ENCODE results near the gene L3MBTL4. TPM values are rescaled to one million over a fixed set of nuclear protein-coding genes. Genes with fewer than 3 reads are reported as not detected.
"Not testable (repeated sequence)": the region's sequence is repeated elsewhere in the genome, so short reads cannot be mapped to it uniquely, and the experiment has no call there.

The L3MBTL4 gene
- total RNA-seq, 1 donor from 2014 or later: 34.2 TPM

DNA sequence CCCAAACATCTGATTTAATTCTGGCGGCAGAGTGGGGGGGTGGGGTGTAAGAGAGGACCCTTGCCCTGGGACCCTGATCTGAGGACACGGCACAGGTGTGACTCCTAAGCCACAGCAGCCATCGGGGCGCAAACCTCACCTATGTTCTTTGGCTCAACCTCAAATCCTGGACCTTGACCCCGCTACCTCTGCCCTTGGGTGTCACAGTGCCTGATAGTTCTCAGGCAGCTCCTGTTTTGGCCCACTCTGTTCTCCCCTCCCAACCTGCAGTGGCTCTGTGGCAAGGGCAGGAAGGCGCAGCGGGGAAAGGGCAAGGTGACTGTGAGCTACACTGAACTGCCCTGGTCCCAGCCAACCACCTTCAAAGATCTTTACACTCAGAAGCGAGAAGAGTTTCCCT, 152.8 kb downstream of the L3MBTL4 start:
- no peak for FAIRE-seq
- DNase-seq (ENCODE audit: low spot score in 2 of 2): no peak

DNA sequence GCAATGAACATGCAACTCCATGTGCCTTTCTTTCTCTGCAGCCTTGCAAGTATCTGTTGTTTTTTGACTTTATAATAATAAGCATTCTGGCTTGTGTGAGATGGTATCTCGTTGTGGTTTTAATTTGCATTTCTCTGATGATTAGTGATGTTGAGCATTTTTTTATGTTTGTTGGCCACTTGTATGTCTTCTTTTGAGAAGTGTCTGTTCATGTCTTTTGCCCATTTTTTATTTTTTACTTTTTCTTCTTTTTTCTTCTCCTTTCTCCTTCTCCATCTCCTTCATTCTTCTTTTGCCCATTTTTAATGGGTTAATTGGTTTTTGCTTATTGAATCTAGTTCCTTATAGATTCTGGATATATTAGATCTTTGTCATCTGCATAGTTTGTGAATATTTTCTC, 155.4 kb downstream of the L3MBTL4 start:
- not testable (repeated sequence) for DNase-seq (ENCODE audit: low spot score in 2 of 2); FAIRE-seq

DNA sequence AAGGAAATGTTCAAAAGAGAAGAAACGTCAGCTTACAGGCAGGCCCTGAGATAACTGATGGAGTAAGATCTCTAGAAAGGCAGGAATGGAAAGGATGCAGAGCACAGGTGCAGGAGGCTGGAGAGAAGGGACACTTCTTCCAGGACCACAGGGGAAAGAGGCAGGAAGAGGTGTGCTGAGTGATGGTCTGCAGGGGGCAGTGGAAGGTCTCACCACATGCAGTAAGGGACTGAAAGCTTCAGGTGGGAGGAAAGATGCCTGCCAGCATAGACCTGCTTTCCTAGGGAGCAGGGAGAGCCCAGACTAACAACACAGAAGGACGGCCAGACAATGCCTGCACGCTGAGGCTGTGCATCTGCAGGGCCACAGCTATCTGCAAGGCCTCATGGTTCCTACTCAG, 156.8 kb downstream of the L3MBTL4 start:
- no peak for DNase-seq (ENCODE audit: low spot score in 2 of 2)
- no peak for FAIRE-seq

DNA sequence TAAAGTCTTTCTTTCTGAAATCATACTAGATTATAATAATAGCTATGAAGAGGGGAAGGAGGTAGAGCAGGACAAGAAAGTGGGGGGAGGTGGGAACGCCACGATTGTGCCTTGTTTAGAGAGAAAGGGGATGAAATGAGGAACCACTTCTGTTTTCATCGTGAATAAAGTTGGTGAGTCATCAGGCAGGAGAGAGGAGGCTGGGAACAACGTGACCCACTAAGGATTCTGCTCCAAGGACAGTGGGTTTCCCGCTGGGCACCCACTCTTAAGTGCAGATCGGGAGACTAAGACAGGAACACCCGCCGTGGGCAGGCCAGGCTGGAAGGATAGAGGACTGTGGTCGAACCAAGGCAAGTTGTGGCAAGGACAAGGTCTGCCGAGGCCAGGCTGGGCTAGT, 158.2 kb downstream of the L3MBTL4 start:
- DNase-seq (ENCODE audit: low spot score in 2 of 2): no peak
- no peak for FAIRE-seq

DNA sequence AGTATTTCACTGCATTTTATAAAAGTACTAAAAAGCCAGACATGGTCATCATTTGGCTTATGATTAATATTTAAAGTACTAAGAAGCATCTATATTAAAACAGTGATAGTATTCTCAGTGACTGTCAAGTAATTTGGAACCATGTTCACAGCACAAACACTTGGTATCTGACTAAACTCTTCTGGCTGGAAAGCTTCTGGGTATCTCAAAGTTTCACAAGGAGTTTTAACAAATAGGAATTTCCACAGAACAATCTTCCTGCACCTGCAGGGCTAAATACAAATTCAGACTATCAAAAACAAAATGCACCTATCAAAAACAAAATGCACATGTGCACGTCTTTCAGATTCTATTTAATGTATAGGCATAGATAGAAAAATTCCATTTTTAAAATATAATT, 158.8 kb downstream of the L3MBTL4 start:
- DNase-seq (ENCODE audit: low spot score in 2 of 2) (no peak), FAIRE-seq (no peak)

DNA sequence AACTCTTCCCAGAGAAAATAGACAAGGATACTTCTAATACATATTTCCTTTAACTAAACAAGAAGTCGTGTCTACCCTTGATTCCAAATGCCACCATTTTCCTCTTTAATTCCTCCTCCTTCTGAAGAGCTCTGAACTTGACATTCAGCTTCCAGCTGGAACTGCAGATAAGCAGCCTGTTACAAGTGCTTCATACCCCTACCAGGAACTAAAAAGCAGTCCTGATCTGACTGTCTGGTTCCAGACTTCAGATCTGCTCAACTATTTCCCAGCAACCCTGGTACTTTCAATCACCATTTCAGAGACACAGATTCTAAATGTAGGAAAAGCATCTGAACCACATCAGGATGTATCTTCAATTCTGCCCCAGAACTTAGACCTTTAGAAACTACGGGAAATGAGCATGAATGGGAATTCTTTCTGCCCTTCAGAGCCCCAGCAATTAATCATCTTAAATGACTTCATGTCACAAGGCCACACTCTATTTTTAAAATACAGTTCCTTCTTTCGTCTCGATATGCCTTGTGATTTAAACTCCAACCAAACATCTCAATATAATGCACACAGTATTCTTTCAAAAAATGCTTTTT, 159.5 kb downstream of the L3MBTL4 start:
- FAIRE-seq: no peak
- no peak for DNase-seq (ENCODE audit: low spot score in 2 of 2)

DNA sequence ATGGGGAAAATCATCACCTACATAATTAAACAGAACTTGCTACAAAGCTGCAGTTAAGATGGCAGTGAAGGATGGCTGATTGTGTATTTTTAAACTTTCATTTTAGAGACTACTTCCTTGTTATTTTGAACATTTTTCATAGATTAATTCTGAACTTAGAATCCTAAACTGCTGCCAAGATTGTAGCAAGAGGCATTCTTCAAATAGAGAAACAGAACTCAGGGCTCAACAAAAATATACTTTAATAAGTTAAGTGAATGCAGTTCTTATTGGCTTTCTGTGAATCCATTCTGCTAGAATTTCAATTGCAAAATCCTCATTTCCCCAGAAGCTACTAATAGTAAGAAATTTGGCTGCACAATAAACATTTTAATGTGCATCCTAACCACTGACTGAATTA, 160.3 kb downstream of the L3MBTL4 start:
- DNase-seq (ENCODE audit: low spot score in 2 of 2): no peak
- no peak for FAIRE-seq

DNA sequence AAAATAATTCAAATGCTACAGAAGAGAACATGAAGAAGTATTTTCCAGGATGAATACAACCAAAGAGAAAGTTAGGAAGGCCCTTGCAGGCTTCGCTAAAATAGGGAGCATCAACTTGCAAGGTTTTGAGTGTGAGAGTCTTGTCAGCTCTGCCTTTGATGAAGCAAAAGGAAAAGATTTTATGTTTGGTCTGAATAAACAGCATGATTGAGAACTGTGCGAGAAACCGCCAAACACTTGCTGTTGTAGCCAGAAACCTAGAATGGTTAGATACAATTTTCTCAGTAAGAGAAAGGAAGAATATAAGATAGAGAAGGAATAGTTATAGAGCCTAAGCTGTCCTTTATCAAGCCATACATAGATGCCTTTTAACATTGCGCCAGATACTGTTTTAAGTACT, 163.6 kb downstream of the L3MBTL4 start:
- FAIRE-seq: no peak
- DNase-seq (ENCODE audit: low spot score in 2 of 2): no peak

DNA sequence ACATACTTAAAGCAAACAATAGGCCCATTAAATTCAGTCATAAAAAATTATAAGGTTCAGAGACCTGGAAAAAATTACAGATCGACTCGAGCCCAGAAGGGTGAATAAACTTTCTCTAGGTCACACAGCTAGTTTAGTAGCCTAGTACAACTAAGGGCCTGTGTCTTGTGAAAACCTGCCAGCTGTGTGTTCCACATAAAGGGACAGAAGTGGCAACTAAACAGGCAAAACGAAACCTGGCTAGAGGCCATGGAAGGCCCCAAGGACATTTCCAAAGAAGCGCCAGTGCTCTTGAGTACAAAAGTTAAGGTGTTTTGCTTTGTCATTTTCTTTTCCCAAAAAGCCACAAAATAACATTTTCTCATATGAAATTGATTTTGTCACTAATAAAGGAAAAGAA, 164.9 kb downstream of the L3MBTL4 start:
- no peak for FAIRE-seq
- DNase-seq (ENCODE audit: low spot score in 2 of 2): no peak

DNA sequence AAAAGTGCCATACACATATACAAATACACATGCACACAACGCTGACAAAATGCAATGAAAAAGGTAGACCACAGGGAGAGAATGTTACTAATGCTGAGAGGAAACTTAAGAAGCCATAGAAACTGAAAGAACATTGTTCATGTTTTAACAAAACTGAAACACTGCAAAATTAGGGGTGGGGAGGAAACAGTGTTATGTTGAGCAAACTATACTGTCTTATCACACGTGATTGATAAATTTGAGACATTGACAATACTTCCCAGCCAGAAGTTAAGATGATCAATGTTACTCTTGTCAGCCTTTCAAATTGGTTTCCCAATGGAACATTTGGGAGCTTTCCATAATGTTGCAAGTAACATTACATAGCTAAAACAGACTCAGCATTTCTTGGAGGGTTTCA, 165.5 kb downstream of the L3MBTL4 start:
- FAIRE-seq (no peak), DNase-seq (ENCODE audit: low spot score in 2 of 2) (no peak)

DNA sequence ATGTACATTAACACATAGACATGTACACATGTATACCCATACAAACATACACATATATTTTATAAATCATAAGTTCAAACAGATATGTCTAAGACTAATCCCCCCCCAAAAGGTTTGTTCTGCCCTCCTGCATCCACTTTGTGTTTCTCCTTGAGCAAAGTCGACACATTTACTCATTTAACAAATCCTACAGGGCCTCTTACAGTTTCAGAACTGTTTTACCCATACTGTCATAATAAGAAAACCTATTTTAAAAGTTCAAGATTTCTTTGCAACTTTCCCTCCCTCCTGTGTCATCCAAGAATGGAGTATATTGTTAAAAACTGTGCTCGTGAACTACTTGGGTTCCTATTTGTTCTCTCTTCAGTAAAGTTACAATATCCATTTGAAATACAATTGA, 166.7 kb downstream of the L3MBTL4 start:
- FAIRE-seq: no peak
- no peak for DNase-seq (ENCODE audit: low spot score in 2 of 2)

DNA sequence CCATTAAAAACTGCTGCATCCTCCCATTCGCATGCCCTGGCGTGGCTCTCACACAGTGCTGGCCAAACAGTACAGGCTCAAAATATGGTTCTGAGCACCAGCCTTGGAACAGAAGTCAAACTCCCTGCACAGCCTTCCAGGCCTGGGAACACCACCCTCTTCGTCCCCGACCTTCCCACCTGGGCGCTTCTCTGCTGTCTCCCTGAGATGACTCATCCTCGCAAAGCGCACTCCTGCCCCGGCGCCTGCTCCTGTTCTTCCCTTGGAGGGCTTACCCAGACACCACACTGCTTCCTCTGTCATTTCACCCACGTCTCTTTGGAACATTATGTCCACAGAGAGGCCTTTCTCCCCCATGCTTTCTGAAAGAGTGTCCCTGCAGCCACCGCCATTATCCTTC, 172.7 kb downstream of the L3MBTL4 start:
- FAIRE-seq: no peak

DNA sequence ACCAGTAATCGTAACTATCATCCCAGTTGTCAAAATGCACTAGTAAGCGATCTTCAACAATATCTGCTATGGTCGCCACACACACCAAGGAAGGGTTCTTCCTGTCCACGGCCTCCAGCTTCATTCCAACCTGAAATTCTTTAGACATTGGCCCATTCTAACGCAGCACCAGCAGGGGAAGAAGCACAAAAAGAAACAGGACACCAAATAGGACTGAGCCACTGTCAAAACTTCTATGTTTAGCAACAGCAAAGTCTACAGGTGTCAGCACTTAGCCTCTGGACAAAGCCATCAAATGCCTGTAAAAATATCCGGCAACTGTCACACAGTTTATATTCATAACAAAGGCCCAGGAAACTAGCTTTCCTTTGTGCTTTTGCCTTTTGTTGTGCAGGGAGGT, 175.0 kb downstream of the L3MBTL4 start:
- no peak for DNase-seq (ENCODE audit: low spot score in 2 of 2)

More for the DNA sequence above, 172.7 kb downstream of the L3MBTL4 start:
- DNase-seq (ENCODE audit: low spot score in 2 of 2): no peak

DNA sequence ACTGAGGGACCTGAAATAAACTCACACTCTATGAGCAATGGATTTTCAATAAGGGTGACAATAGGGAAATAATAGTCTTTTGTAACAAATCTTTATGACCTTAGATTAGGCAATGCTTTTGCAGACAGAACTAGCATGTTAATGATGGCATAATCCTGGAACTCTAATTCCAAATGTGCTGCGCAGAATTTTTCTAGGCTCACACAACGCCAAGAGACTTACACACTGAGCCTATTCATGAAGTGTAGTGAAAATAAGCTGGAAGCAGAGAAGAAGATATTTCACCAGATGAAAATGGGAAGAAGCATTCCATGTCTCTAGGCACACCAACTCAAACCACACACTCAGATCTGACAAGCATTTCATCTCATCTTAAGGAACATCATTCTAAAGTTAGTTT, 178.5 kb downstream of the L3MBTL4 start:
- FAIRE-seq: no peak
- DNase-seq (ENCODE audit: low spot score in 2 of 2): no peak

More for the DNA sequence above, 175.0 kb downstream of the L3MBTL4 start:
- no peak for FAIRE-seq

DNA sequence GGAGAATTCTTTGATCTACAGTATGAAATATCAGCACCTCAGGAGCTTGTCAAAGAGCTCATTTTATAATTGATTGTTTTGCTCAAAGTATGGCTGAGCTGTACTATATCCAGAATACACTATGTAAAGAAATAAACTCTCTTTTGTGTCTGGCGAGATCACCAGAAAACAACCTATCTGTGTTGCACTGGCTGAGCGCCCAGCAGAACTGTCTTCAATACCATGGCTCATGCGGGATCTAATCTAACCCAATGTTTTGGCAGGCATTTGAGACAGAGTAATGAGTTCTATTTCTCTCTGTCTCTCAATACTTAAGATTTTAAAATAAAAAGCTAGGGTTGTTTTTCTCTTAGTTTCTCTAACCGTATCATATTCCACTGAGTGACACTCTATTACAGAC, 192.4 kb downstream of the L3MBTL4 start:
- no peak for DNase-seq (ENCODE audit: low spot score in 2 of 2)
- FAIRE-seq: no peak

DNA sequence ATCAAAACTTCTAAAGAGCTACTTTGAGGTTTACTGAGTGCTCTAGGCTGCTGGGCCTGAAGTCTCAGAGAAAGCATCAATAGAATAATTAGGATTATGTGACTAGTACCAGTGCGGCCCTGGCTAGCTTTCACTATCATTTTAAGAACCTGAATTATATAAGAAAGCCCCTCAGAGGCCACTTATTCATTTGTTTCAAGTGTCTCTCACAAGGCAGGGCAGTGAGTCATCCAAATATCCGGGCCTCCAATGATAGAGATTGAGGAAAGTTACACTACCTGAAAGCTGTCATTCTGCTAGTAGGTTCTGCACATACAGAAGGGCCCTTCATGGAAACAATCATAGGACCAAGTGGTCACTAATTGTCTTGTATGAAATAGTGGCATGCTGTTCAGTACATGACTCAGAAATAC, 193.1 kb downstream of the L3MBTL4 start:
- DNase-seq (ENCODE audit: low spot score in 2 of 2) (no peak), FAIRE-seq (no peak)

DNA sequence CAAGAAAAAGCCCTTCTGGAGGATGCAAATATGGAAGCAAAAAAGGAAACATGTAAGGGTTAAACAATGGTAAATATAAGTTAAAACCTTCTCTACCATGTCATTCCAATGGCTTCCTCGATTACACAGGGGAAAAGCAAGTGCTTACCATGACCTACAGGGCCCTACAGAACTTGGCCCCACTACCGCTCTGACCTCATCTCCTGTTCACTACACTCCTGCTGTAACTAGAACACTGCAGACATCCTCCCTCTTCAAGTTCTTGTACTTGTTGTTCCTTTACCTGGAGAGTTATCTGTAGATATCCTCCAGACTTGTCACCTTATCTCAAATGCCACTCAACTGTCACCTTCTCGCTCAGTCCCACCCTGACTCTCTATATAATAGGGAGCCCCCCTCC, 194.6 kb downstream of the L3MBTL4 start:
- no peak for DNase-seq (ENCODE audit: low spot score in 2 of 2)
- FAIRE-seq: no peak

DNA sequence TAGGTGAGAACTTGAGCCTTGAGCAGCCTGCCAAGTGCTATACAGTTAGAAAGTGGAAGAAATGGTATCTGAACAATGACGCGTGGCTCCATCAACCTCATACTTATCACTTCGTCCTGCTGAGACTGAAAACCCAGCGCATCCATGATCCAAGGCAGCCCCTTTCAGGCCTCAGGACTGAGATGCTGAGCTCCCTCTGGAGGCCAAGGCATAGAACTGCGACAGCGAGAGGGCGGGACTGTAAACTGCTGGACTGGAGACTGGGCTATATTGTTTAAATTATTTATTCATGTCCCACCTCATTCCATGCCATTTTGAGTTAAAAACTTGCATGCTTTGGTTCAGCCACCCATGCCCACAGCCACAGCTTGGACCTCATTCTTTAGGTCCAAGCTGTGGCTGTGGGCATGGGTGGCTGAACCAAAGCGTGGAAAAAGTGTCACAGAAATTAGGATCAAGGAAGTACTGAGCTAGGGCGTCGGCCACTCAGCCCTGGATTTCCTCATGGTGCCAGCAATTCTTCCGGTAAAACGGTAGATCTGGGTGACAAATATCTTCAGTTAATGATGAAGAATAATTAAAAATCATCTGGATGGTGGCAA, 195.5 kb downstream of the L3MBTL4 start:
- DNase-seq (ENCODE audit: low spot score in 2 of 2) (peak in 1 of 2 donors; percentile 5), FAIRE-seq (no peak)

DNA sequence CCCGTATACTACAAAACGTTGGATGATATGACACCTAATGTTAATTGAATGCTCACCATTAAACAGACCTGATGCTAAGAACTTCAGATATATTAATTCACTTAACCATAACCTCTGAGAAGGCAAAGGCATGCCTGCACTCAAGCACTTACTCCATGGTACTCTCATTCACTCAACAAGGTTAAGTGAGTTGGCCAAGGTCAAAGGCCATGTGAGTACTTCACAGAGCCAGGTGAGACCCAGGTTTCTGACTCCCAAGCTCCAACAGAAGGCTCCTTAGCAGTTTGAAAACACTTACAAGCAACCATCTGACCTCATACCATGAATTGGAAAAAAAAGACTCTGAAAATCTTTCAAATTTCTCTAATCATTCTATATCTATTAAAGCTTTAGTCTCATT, 198.8 kb downstream of the L3MBTL4 start:
- FAIRE-seq (no peak), DNase-seq (ENCODE audit: low spot score in 2 of 2) (no peak)

DNA sequence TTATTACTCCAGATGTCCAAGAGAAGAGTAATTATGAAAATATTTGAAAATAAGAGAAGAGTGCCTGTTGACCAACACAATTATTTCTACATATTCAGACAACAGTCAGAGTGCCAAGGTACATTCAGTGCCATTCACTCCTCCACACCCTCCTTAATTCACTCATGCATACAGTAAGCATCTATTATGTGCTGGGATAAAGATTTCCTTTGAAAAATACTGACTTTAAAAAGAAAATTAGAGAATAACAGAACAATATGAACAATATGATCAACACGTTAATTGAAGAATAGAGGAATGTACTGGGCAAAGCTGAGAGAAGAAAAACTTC, 203.6 kb downstream of the L3MBTL4 start:
- DNase-seq (ENCODE audit: low spot score in 2 of 2) (no peak), FAIRE-seq (no peak)

DNA sequence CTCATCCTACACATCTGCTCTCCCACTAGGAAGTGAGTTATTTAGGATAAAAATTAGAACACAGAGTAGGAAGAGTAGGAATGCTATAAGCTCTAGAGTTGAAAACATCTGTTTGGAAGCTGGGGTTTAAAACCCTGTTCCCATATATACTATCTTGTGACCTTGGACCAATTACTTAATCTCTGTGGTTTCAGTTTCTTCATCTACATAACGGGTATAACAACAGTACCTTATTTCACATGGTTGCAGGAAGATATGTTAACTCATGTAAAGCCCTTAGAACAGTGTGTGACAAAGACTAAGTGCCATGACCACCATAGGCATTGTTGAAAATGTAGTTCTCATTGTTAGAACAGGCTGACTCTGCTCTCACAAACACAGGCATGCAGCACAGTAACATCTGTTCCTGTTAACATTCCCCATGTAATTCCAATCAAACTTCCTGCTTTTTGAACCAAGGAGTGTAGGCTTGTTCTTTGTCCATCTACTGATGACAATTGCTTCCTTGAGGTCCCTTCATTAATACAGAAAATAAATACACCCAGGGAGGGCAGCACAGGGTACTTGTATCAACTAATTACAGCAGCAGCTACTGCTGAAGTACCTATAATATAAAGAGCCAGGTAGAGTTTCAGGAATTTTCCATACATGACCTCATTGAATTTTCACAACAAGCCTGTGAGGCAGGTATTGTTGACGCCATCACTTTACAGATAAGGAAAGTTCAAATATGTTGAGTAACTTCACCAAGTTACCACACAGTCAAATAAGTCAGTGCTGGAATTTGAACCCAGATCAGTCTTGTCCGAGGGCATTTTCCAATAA, 204.2 kb downstream of the L3MBTL4 start:
- no peak for FAIRE-seq
- no peak for DNase-seq (ENCODE audit: low spot score in 2 of 2)

DNA sequence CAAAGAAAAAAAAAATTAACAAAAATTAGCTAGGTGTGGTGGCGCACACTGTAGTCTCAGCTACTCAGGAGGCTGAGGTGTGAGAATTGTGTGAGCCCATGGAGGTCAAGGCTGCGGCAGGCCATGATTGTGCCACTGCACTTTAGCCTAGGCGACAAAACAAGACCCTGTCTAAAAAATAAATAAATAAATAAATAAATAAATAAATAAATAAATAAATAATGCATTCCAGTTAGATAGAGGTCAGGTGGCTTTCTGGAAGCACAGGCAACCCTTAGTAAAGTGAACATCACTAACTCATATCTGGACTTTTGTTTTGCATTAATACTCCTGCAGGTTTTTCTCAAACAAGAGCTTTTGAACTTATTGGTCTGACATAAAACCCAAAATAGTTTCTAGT, 206.8 kb downstream of the L3MBTL4 start:
- DNase-seq (ENCODE audit: low spot score in 2 of 2) (no peak), FAIRE-seq (no peak)

All from frontal cortex (tissue), 4 donors.